Measurements from ENCODE around the gene CSF1R. TPM values are rescaled to one million over a fixed set of nuclear protein-coding genes. Genes with fewer than 3 reads are reported as not detected.
A peak's percentile ranks its signal among the peaks of the same experiment; 100 is the strongest.
"Not testable (repeated sequence)": the region's sequence is repeated elsewhere in the genome, so short reads cannot be mapped to it uniquely, and the experiment has no call there.

The CSF1R gene
- polyA plus RNA-seq, 4 donors: 13.7 to 18.0 (median 16.9) TPM

DNA sequence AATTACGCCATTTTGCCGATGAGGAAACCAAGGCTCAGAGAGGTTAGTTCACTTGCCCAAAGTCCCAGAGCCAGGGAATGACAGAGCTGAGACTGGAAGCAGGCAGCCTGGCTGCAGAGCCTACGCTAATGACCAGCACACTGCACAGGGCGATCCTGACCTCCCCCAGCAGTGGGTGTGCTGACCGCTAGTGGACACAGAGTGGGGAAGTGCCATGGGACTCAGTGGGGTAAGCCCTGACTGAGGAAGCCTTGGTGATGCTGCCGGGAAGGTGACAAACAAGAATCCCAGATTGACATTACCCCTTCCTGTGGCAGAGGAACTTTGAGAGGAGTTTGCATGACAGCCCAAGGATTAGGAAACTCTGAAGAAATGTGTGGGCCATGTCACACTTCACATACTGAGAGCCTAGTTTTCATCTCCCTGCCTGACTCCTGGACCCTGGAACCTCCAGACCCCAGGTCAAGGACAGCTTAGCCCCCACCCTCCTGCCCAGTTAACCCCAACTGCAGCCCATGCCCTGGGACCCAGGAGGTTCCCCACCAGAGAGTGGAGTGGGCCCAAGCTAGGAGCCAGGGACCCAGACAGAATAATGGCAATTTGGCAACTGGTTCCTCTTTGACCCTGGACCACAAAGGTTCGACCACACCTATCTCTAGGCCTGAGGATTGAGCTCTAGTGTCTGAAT lies 19.7 kb upstream of the CSF1R start:
- DNase-seq (ENCODE audit: low read depth in 4 of 4, low spot score in 2 of 4): no peak

DNA sequence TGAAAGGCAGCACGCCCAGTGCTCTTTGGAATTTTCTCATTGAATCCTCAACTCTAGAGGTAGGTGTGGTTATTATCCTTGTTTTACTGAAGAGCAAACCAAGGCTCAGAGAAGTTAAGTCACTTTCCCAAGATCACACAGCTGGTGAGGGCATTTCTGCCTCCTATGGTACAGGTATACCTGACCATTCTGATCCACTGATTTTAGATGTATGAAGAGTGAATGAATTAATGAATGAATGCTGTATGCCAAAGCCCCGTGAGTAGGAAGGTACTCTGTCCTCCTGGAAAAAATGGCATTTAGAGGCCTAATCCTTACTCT lies 18.2 kb upstream of the CSF1R start:
- DNase-seq (ENCODE audit: low read depth in 4 of 4, low spot score in 2 of 4): no peak

DNA sequence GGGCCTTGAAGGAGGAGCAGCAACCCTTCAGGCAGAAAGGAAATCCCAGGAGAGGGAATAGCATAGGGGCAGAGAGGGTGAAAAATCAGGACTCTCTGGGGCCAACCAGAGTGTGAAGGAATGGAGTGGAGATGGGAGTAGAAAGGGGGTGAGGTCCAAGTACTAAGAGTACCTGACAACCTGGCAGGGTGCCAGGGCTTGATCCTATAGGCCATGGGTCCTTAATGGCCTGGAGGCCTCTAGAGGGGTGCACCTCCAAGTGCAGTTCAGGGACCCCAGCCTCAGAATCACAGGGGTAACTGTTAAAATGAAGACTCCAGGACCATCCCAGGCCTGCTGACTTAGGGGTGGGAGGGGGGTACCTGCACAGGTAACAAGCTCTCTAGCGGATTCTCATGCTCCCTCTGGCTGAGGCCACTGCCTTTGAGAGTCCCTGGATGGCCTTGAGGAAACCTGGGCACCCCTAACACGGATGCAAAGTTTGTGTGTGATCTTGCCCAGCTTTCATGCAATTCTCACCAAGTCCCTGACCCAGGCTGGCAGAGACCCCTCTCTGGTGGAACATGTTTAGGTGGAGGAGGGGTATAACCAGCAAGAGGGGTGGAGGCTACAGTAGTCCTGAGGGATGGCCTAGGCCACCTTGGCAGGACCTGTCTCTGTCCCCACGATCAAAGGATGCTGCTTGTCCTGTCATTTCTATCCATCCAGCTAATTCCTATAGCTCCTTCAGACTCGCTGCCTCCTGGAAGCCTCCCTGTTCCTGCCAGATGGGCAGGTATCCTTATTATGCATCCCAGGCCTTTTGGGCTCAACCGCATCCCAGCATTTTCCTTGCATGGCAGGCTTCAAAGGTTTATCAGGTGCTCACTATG lies 17.6 kb upstream of the CSF1R start:
- no peak for DNase-seq (ENCODE audit: low read depth in 4 of 4, low spot score in 2 of 4)

DNA sequence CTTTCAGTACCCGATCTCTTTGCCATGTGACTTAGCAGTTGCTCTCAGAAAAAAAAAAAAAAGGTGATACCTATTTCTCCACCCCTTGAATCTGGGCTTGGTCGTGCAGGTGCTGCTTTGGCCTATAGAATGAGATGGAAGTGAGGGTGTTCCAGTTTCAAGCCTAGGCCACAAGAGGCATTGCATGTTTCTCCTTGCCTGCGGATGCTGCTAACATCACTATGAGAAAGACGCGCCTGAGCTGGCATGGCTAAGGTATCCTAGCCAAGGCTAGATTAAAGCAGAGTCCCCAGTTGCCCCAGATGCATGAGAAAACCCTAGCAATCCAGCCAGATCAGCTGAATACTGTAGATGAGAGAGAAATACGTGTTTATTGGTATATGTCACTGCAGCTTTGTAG lies 14.7 kb upstream of the CSF1R start:
- no peak for DNase-seq (ENCODE audit: low read depth in 4 of 4, low spot score in 2 of 4)

DNA sequence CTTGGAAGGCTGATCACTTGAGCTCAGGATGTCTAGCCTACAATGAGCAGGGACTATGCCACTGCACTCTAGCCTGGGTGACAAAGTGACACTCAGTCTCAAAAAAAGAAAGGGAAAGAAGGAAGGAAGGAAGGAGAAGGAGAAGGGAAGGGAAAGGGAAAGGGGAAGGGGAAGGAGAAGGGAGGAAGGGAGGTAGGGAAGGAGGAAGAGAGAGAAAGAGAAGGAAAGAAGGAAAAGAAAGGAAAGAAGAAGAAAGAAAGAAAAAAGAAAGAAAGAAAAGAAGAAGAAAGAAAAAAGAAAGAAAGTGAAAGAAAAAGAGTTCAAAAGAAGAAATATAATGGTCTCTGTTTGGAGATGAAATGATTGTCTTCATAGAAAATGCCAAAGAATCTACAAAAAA lies 10.8 kb upstream of the CSF1R start:
- DNase-seq (ENCODE audit: low read depth in 4 of 4, low spot score in 2 of 4): no peak

DNA sequence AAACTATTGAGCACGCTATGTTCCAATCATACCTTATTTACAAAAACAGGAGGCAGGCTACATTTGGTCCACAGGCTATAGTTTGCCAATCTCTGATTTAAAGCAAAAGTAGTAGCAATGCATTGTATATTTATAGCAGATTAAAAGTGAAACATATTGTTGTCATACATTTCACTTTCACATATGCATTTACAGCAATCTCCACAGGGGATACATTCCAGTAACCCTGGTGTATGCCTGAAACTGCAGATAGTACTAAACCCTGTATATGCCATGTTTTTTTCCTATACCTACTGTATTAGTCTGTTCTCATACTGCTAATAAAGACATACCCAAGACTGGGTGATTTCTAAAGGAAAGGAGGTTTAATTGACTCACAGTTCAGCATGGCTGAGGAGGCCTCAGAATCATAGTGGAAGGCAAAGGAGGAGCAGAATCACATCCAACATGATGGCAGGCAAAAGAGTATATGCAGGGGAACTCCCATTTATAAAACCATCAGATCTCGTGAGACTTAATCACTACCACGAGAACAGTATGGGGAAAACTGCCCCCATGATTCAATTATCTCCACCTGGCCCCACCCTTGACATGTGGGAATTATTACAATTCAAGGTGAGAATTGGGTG lies 5.9 kb upstream of the CSF1R start:
- no peak for DNase-seq (ENCODE audit: low read depth in 4 of 4, low spot score in 2 of 4)

DNA sequence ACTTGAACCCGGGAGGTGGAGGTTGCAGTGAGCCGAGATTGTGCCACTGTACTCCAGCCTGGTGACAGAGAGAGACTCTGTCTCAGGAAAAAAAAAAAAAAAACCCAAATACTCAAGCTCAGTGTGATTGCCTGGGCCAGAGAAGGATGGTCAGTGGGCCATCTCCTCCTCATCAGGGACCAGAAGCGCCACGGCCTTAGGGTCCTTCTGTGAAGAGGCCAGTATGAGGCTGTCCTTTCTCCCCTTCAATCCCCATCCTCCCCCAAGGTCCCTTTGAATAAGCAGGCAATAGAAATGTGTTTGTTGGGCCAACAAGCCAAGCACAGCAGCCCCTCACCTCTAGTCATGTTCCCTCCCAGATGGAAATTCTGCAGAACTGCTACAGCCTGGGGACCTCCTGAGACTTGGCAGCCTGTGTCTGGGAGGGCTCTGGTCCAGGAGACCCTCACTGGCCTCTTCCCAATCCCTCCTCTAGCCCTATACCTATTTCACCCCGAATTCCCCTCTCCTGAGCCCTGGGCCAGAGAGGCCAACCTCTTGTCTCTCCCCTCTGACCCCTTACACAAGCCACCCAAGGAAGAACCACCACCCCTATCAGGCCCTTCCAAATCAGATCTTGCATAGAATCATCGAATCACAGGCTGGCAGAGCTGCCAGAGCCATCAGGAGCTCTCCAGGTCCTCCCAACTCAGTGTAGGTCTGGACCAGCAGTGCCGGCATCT lies 1.0 kb downstream of the CSF1R start:
- no peak for DNase-seq (ENCODE audit: low read depth in 4 of 4, low spot score in 2 of 4)

DNA sequence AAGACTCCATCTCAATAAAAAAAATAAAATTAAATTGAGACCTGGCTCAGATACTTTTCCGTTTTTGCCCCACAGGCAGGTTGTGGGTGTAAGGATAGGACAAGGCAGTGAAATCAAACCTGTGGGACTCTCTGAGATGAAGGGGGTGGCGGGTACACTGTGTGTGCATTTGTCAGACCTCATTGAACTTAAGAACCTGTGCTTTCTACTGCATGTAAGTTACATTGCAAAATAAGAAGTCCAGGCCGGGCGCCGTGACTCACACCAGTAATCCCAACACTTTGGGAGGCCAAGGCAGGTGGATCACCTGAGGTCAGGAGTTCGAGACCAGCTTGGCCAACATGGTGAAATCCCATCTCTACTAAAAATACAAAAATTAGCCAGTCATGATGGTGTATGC lies 1.6 kb downstream of the CSF1R start:
- not testable (repeated sequence) for DNase-seq (ENCODE audit: low read depth in 4 of 4, low spot score in 2 of 4)

DNA sequence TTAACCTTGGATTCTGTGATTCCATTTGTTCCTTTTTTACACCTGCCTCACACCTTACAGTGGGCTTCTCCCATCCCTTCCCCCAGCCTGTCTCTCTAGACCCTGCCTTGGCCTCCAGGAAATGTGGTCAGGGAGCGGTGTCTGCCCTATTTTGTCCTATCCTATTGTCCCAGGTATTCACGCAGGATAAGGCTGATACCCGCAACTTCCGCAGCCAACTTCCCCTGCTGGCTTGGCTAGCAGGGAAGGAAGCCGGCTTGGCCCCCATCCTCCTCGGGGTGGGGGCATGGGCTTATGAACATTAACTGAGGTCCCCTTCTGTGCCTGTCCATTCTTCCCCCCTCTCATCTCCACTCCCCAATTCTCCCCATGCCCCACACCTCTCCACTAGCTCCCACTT lies 3.5 kb downstream of the CSF1R start:
- no peak for DNase-seq (ENCODE audit: low read depth in 4 of 4, low spot score in 2 of 4)

DNA sequence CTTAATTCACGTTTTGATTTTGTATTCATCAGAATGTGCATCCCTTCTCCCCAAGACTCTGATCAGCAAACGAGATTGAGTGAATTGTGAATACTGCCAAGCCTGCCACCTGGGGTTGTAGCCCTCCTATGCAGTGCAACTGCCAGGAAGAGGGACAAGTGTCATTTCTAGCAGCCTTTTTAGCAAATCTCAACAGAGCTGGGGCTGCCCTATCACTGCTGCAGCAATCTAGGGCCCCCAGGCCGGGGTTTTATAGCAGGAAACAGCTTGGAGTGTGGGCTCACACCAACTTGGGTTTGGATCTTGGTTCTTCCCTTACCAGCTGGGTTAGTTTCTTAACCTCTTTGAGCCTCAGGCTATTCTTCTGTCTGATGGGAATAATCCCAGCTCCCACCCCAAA lies 4.0 kb downstream of the CSF1R start:
- DNase-seq (ENCODE audit: low read depth in 4 of 4, low spot score in 2 of 4): no peak

DNA sequence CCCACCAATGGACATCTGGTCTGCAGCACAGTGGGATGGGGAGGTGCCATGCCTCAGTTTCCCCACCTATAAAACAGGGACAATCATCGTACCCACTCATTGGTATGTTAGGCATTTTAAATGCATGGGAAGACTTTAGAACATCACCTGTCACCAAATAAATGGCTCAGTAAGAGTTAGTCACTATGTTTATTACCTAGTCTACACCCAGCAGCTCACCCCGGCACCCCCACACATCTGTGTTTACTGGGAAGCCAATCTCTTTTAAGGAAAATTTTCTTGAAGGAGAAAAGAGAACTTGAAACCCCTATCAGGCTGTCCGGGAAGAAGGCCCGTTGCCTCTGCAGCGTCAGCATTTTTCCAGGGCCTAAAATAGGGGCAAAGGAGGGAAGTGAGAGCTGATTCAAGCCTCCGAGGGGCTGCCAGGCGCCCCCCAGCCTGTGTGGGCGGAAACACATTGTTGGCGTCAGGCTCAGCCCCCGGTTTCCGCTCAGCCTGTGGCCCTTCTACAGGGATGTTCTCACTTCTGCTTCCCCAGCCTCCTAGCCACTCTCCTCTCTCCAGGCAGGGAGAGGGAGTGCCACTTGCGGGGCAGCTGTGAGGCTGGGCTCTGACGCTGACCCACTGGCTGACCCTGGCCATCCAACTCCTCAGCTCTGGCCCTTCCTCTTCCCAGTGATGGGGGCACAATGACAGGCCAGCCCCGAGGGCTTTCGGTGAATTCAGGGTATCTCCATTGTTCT lies 4.6 kb downstream of the CSF1R start:
- DNase-seq (ENCODE audit: low read depth in 4 of 4, low spot score in 2 of 4): peak in 3 of 4 donors; percentile 21 to 26 (median 21)

DNA sequence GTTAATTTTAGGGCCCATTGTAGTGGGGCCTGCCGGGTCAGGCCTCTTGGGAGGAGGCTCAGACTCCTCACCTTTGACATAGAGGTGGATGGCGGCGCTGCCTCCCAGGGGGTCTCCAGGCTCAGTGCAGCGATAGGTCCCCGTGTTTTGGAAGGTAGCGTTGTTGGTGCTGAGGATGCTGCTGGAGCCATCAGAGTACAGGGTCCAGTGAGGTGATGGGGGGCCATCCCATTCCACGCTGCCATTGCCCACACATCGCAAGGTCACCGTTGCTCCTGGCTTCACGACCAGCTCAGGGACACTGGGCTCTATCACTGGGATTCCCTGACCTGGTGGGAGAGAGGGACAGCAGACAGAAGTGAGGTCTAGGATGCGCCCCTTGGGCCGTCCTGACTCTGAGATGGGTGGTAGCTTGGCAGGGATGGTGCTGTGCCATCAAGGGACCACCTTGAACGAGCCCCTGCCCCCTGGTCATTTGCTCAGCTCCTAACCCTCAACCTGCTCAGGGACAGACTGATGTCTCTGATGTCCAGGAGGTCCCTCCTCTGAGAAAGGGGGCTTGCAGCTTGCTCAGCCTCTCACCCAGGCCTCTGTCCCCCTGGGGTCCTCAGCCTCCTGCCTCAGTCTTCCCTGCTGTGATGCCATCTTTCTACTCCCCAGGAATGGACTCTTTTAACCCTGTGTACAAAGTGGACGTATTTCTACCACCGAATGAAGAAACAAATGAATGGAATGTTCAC lies 5.5 kb downstream of the CSF1R start:
- DNase-seq (ENCODE audit: low read depth in 4 of 4, low spot score in 2 of 4): no peak

DNA sequence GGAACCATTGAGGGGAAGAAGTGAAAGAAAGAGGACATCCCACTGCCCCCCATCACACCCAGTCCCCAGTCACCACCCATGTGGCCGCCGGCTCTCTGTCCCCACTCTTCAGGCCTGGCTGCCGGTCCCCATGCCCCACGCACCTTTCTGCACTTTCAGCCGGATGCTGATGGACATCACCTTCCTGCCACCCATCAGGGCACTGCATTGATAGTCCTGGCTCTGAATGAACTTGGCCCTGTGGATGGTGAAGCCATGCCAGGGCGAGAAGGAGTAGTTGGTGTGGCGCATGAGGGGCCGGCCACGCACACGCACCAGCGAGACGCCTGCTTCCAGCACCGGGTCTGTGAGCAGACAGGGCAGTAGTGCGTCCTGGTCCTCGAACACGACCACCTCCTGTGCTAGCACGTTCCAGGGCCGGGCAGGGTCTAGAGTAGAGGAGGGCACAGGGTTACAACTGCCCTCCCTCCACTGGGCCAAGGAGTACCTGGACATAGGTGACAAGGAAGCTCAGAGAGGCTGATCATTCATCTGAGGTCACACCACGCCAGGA lies 6.4 kb downstream of the CSF1R start:
- DNase-seq (ENCODE audit: low read depth in 4 of 4, low spot score in 2 of 4): no peak

DNA sequence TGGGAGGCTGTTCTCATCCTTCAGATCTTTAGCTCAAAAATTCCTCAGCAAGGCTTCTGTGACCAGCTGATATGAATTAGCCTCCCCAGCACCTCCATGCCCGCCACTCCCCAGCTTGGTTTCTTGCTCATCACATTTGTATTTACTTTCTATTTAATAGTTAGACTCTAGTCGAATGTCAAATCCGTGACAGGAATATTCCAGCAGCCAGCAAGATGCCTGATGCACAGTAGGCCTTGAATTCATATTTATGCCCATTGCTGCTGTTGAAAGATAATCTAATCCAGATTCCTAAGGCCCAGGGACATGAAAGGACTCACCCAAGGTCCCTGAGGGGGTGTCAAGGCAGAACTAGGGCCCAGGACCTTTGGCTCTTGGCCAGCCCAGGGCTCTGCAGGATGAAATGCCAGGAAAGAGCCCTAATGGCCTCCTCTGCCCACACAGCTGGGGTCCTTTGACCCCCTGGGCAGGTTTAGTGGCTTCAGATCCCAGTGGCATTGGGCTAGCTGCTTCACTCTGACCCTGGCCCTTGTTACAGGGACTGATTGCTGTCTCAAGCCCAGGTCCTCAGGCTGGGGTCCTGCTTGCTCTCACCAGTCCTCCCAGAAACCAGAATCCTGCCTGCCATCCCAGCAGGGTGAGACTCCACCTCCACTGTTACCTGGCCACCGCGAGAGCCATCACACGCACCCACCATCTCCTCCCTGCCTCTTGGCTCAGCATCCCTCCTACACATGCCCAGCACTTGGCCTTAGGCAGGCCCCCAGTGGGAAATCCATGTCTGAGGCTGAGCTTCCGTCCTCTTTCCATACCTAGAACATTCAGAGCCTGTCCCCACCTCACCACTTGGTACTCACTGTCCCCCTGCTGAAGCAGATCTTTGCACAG lies 7.3 kb downstream of the CSF1R start:
- no peak for DNase-seq (ENCODE audit: low read depth in 4 of 4, low spot score in 2 of 4)

DNA sequence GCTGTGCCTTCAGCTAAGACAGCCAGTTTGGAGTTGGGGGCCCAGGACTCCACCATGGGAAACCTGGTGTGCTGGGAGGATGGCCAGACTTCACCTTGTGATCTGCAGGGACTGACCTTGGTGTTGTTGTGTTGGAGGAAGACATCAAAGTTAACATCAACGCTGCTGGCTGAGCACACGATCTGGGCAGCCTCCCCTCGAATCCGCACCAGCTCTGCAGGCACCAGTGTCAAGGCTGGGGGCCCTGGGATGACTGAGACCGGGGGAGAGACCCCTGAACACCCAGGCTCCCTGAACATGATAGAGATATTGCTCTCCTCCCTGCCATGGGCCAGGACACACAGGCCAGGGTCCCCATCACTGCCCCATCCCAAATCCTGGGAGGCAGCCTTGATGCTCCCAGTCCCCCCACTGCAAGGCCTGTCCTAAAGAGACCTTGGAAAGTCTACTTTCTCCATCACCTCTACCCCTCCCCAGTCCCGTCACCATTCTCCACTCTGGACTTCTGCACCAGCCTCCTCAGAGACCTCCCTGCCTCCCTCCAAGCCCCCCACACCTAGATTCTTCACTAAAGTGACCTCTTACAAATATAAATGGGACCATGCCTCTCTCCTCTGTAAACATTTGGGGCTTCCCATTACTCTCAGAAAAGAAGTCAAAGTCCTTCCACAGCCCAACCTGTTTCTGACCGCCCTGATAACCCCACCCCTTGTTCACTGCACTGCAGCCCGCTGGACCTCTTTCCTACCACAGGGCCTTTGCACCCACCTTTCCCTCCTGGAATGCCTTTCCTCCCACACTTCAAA lies 8.2 kb downstream of the CSF1R start:
- DNase-seq (ENCODE audit: low read depth in 4 of 4, low spot score in 2 of 4): no peak

DNA sequence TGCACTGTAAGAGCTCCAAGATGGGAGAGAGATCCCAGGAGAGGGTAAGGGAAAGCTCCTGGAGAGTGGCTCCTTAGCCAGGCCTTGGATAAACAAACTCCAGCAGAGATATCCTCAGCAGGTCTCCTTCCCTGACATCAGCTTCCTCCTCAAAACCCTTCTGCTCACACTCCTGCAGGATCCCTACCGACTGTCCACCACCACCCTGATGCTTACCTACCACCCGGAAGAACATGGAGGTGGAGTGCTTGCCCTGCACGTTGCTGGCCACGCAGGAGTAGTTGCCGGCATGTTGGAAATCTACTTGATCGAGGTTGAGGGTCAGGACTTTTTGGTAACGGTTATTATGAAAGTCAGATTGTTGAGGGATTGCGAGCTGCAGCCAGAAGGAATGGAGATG lies 9.3 kb downstream of the CSF1R start:
- DNase-seq (ENCODE audit: low read depth in 4 of 4, low spot score in 2 of 4): no peak

DNA sequence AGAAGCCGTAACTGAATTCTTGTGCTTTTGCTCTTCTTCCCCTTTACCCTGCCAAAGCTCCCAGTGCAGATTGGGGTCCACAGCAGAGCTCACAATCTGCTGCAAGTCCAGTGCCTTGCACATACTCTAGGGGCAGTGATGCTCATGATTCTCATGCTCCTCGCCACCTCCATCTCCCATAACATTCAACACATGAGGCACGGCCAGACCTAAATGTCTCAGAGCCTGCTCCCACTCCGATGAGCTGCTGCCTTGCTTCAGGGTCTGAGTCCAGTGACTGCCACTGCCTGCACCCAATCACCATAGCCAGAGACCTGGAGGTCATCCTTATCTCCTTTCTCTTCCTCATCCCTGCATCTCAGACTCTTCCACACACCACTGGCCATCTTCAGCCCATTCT lies 10.5 kb downstream of the CSF1R start:
- no peak for DNase-seq (ENCODE audit: low read depth in 4 of 4, low spot score in 2 of 4)

DNA sequence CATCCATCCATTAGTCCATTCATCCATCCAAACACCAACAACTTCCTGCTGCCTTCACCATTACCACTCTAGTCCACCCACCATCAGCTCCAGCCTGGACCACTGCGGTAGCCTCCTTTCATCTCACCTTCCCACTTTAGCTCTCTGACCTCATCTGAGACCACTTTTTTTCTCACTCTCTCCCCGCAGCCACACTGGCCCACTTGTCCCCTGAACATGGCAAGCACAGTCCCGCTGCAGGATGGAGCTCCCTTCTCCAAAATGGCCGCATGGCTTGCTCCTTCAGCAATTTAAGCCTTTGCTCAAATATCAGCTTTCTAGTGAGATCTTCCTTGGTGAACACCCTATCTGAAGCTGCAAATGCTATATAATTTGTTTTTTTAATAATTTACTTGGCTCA lies 11.1 kb downstream of the CSF1R start:
- DNase-seq (ENCODE audit: low read depth in 4 of 4, low spot score in 2 of 4): no peak
